Gastrocnemius medialis (tissue), 4 donors: ENCODE results near the gene ONECUT2.

Experiments used
- POLR2A ChIP-seq, 2 donors: fragments of 450-650 bp; IDR thresholded peaks; one replicate each; pipeline ENCODE4 v1.6.1; 2017; ENCODE audit warnings: antibody characterized with exemption in 2 of 2, mild to moderate bottlenecking in 2 of 2, moderate library complexity in 2 of 2
- TF ChIP-seq, protein P1 (sequence below), 5 experiments: fragments of 450-650 bp in 3 of 5; fragments of 200-600 bp in 2 of 5; sonication (generic) in 2 of 5; IDR thresholded peaks in 4 of 5; conservative IDR thresholded peaks in 1 of 5; 1 replicate in 4 of 5; 2 replicates in 1 of 5; pipeline ENCODE4 v1.5.1; 2016 to 2019; ENCODE audit warnings: antibody characterized with exemption in 5 of 5, mild to moderate bottlenecking in 3 of 5, moderate library complexity in 3 of 5

DNA sequence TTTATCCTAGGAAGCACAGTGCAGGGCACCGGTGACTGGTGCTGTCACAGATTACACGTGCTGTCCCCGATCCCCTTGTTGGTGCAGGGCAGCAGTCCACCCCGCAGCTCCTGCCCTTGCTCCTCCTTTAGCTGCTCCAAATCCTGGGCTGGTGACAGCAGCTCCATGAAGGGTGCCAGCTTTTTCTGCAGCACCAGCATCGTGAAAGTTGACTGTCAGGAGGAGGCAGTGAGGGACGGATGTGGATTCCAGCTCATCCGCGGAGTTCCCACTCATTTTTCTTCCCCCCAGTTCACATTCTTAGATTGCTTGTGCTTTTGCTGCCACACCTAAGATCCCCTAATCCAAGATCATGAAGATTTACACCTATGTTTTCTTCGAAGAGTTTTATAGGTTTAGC lies 67.5 kb downstream of the ONECUT2 start:
- TF ChIP-seq, protein P1, sequence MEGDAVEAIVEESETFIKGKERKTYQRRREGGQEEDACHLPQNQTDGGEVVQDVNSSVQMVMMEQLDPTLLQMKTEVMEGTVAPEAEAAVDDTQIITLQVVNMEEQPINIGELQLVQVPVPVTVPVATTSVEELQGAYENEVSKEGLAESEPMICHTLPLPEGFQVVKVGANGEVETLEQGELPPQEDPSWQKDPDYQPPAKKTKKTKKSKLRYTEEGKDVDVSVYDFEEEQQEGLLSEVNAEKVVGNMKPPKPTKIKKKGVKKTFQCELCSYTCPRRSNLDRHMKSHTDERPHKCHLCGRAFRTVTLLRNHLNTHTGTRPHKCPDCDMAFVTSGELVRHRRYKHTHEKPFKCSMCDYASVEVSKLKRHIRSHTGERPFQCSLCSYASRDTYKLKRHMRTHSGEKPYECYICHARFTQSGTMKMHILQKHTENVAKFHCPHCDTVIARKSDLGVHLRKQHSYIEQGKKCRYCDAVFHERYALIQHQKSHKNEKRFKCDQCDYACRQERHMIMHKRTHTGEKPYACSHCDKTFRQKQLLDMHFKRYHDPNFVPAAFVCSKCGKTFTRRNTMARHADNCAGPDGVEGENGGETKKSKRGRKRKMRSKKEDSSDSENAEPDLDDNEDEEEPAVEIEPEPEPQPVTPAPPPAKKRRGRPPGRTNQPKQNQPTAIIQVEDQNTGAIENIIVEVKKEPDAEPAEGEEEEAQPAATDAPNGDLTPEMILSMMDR (IDR thresholded peaks at IDR 0.05 in 4 of 5, conservative IDR thresholded peaks at IDR 0.05 in 1 of 5), result no peak
- no peak for TF ChIP-seq POLR2A (IDR thresholded peaks at IDR 0.05)
